NCI-H524 (cell line): ENCODE measurements around the gene KATNIP.

ENCODE experiments used
- DNase-seq, 2 experiments: peaks; one replicate each; lab custom pipeline; 2025; lab: John Stamatoyannopoulos, UW

Gene KATNIP

GRCh38 chr16:27549746-27550581 is at the start of gene KATNIP, which contains the start of gene GTF3C1:
KATNIP (plus strand) TSS chr16:27550144; CDS start chr16:27550171, 27 bp downstream.
GTF3C1 (minus strand) TSS chr16:27549913; CDS start chr16:27549890, 23 bp downstream.
- peak; percentile 99 for DNase-seq

DNA sequence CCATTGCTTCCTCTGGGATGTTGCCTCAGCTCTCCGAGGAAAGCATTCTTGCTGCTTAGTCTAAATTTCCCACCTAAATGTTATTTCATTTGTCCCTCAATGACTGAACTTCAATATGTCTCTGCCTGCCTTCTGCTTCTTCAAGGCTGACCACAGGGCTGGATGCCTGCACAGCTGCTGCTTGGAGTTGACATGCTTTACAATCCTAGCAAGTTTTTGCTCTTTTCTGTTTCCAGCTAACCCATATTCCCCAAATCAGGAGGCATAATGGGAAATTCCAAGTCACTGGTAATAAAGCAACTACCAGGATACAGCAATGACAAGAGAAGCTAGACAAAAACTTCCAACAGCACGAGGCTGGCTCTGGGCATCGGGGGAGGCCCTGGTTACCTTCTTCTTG is 49.1 kb upstream of the KATNIP start:
- DNase-seq: no peak

GRCh38 chr16:27503662-27504061 is 46.3 kb upstream of the KATNIP start:
- DNase-seq: no peak

- DNase-seq: no peak
Measured at GRCh38 chr16:27505297-27506236, 44.4 kb upstream of the KATNIP start.

DNA sequence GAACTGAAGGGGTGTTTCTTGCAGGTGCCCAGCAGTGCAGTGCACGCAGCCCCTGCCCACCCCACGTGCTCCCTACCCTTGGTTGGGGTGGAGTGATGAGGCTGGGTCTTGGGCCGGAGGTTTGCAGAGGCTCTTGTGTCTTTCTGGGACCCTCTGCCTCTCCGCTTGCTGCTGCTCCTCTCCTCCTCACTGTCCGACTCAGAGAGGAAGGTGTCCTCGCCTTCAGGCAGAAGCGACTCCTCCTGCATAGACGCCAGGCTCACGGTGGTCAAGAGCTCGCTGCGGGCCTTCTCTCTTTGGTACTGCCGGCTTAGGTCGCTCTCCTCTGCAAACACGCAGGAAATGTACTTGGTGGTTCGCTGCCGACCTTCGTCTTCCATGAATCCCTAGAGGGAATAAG is 43.2 kb upstream of the KATNIP start:
- DNase-seq: no peak

DNA sequence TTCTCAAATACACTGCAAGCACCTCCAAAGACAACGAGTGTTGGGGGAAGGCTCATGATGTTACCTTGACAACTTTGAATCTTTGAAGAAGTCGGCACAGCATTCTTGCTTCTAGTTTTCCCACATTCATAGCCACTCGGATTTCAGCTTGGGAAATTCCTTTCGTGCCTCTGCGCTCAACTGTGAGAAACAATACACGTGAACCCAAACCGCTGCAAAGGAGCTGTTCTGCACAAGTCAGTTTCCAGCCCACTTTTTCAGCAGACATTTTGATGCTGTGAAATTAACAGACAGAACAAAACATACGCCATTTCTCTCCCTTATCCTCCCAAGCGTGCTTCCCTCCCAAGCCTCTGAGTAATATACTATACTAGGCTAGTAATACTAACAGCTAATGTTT is 41.5 kb upstream of the KATNIP start:
- no peak for DNase-seq

DNA sequence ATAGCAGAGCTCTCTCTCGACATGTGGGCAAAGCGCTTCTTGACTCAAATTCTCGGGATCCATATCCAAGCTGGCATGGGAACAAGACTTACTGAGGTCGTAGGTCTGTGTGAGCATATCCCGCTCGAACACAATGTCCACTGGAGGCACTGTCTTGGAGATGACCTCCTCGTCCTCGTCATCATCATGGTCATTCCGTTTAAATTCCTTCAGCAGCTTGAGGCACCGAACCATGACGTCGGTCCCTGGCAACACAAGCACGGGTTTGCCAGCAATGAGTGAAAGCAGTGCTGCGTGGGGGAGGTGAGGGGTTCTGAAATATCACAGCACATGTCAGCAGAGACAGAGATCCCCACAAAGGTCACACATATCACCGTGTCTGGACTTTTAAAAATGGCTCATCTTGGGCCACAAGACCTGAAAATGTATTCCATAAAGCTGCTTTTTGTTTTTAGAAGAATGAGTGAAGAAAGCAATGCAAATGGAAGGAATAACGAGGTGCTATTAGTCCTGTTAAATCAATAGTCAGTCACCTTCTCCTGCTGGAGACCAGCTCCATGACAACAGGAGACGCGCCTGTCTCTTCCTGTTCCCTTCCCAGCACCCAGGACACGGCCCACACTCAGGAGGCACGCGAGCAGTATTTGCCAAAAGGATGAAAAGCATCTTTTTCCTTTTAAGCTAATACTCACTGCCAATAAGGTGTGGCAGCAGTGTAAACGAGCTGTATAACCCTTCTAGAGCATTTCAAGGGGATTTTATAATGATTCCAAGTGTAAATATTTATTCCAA is 38.1 kb upstream of the KATNIP start:
- no peak for DNase-seq

GRCh38 chr16:27514806-27515205 is 35.1 kb upstream of the KATNIP start:
- DNase-seq: no peak

DNA sequence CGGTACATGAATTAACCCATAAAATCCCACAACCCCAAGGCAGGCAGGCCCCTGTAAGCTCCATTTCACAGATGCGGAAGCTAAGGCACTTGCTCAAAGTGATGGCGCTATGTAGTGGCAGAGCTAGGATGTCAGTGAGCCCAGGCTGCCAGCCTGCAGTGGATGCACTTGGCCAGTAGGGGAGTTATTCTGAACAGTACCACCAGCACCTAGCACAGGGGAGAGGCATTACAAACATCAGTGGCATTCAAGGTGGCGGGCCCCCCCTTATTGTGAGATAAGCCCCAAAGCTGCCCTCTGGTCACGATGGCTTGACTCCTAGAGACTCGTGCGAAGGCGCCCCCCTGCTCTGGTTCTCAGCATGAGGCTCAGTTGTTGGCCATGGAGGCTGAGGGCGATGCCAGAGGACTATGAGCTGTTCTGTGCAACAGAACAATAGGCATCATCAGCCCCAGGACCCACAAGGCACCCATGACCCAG is 34.0 kb upstream of the KATNIP start:
- peak in 1 of 2 experiments; percentile 20 for DNase-seq

DNA sequence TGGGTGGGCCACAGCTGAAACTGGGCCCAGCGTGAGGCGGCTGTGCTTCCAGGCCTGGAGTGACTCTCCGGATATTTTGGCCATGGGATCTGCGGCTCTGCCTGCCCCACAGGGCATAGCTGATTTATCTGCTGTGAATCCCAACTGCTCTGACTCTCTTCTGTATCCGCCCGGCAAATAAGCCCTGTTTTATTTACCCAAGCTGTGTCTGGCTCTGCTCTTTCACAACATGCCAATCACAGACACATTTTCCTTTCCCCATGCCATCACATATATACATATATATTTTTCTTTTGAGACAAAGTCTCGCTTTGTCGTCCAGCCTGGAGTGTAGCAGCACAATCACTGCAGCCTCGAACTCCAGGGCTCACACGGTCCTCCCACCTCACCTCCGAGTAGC is 33.6 kb upstream of the KATNIP start:
- no peak for DNase-seq

- DNase-seq: peak in 1 of 2 experiments; percentile 30
Measured at GRCh38 chr16:27517664-27518063, 32.3 kb upstream of the KATNIP start.

GRCh38 chr16:27518226-27518625 is 31.7 kb upstream of the KATNIP start:
- DNase-seq: no peak

GRCh38 chr16:27520982-27521673 is 28.8 kb upstream of the KATNIP start:
- no peak for DNase-seq

DNA sequence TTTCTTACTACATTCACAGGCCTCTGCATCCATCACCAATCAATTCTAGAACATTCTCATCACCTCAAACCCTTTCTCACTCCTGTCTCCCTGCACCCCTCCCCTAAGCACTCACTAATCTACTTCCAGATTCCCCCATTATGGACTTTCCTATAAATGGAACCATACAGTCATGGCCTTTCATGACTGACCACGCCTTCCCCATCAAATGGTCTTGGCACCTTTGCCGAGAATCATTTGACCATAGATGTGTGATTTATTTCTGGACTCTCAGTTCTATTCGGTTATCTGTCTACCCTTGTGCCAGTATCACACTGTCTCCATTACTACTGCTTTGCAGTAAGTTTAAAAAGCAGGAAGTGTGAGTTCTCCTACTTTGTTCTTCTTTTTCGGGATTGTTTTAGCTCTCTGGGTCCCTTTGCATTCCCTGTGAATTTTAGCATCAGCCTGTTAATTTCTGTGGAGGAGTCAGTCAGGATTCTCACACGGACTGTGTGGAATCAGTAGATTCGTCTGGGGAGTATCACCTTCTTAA is 27.7 kb upstream of the KATNIP start:
- DNase-seq: no peak

GRCh38 chr16:27526180-27526579 is 23.8 kb upstream of the KATNIP start:
- DNase-seq: peak; percentile 97 to 99

GRCh38 chr16:27528294-27528693 is 21.6 kb upstream of the KATNIP start:
- DNase-seq: no peak

DNA sequence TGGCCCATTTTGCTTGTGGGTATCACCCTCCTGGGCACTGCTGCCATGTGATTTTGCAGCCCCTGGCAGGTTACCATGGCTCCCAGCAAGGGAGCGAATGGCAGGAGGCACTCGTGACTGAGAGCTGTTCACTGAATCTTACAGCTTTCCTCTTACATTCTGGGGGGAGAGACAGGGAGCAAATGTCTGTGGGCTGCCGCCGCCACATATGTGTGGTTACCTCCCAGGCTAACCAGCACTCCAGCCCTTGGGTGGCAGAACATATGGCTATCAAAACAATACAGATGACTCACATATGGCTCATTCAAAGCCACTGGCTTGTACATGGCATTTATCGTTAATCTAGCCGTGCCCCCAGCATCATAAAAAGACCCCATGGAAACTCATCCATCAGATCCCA is 20.0 kb upstream of the KATNIP start:
- peak; percentile 99 to 100 for DNase-seq

DNA sequence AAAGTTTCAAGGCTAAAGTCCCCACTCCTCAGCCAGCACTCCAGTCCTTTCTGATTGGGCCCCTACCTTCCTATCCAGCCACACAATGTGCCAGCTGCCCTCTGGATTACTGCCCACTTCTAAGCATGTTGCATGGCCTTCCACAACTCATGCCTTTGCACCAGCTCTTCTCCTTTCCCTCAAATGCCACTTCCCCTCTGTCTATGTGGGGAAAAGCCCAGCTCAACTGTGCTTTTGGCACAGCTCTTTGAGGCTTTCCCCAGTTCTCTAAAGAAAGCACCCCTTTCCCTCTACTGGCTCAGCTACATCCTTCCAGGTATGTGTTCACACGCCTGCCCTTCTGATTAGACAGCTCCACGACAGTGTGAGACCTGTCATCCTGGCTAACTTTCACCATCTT is 18.8 kb upstream of the KATNIP start:
- DNase-seq: peak; percentile 41 to 87

GRCh38 chr16:27531826-27532800 is 17.8 kb upstream of the KATNIP start:
- DNase-seq: peak in 1 of 2 experiments; percentile 21

DNA sequence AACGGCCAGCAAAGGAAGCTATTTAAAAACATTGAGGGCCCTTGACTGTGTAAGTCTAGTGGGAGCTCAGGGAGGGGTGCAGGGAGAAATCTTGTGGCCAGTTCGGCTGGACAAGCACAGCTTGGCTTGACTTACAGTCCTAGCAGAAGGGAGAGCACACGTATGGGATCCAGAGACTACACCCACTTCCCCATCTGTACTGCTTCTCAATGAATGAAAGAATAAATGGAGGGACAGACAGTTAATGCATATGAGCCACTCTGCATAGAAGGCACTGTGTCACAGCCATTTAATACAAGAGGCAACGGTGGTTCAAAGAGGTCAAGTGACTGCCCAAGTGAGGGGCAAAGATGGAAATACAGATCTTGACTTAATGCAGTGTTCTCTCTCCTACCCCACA is 15.7 kb upstream of the KATNIP start:
- DNase-seq: no peak
